Muscle layer of colon (tissue), 2 donors: ENCODE data around the gene NPAS3.

Source experiments
- H3K27ac ChIP-seq: one replicate; pipeline ENCODE4 v1.7.0; 2013; ENCODE audit warnings: low read depth, mild to moderate bottlenecking, low read length, moderate library complexity
- H3K27me3 ChIP-seq, 2 donors: one replicate each; pipeline ENCODE4 v1.7.0; 2013; ENCODE audit warnings: low read length in 2 of 2, mild to moderate bottlenecking in 2 of 2; ENCODE audit not compliant: insufficient read depth in 2 of 2, control insufficient read depth in 1 of 2
- H3K36me3 ChIP-seq: one replicate; pipeline ENCODE4 v1.7.0; 2013; ENCODE audit warnings: mild to moderate bottlenecking, low read length; ENCODE audit not compliant: insufficient read depth
- H3K4me1 ChIP-seq: one replicate; pipeline ENCODE4 v1.7.0; 2013; ENCODE audit warnings: mild to moderate bottlenecking, low read length; ENCODE audit not compliant: insufficient read depth
- H3K4me3 ChIP-seq, 2 donors: one replicate each; pipeline ENCODE4 v1.7.0; 2013; ENCODE audit warnings: low read length in 2 of 2, low read depth in 1 of 2, mild to moderate bottlenecking in 1 of 2, moderate library complexity in 1 of 2
- H3K9ac ChIP-seq: one replicate; pipeline ENCODE4 v1.7.0; 2013; ENCODE audit warnings: low read length
- H3K9me3 ChIP-seq: one replicate; pipeline ENCODE4 v1.7.0; 2013; ENCODE audit warnings: mild to moderate bottlenecking, low read length
- donor health status: abdominal sarcoma.
- donor health status: Adenocarcinoma of cecum.

Gene NPAS3

GRCh38 chr14:33568935-33569579 lies 630.4 kb downstream of the NPAS3 start:
- H3K27ac ChIP-seq, result no peak overlapping the region
- no peak overlapping the region for H3K4me3 ChIP-seq
- H3K9me3 ChIP-seq, result no peaks in the 10 kb centered on the region
- no peaks in the 10 kb centered on the region for H3K36me3 ChIP-seq
- no peaks in the 10 kb centered on the region for H3K27me3 ChIP-seq
- H3K9ac ChIP-seq, result no peak overlapping the region
- H3K4me1 ChIP-seq, result peaks cover 10% of the 10 kb centered on the region

GRCh38 chr14:33569821-33570687 lies 631.4 kb downstream of the NPAS3 start:
- H3K9ac ChIP-seq, result no peak overlapping the region
- H3K4me1 ChIP-seq, result peaks cover 10% of the 10 kb centered on the region
- H3K4me3 ChIP-seq, result no peak overlapping the region
- H3K36me3 ChIP-seq, result no peaks in the 10 kb centered on the region
- H3K9me3 ChIP-seq, result no peaks in the 10 kb centered on the region
- no peaks in the 10 kb centered on the region for H3K27me3 ChIP-seq
- no peak overlapping the region for H3K27ac ChIP-seq

- Histone ChIP-seq H3K36me3 (no peaks in the 10 kb centered on the region), H3K9me3 (no peaks in the 10 kb centered on the region), H3K4me1 (peaks cover 10% of the 10 kb centered on the region), H3K27me3 (no peaks in the 10 kb centered on the region), H3K9ac (no peak overlapping the region), H3K27ac (no peak overlapping the region), H3K4me3 (no peak overlapping the region)
Observed at GRCh38 chr14:33570694-33571310, 632.1 kb downstream of the NPAS3 start.

- Histone ChIP-seq H3K27ac (no peak overlapping the region), H3K4me1 (peaks cover 10% of the 10 kb centered on the region), H3K36me3 (no peaks in the 10 kb centered on the region), H3K9ac (no peak overlapping the region), H3K9me3 (no peaks in the 10 kb centered on the region), H3K27me3 (no peaks in the 10 kb centered on the region), H3K4me3 (no peak overlapping the region)
Observed at GRCh38 chr14:33573301-33573880, 634.7 kb downstream of the NPAS3 start.

- Histone ChIP-seq H3K4me1 (peaks cover 7% of the 10 kb centered on the region), H3K9me3 (no peaks in the 10 kb centered on the region), H3K9ac (no peak overlapping the region), H3K36me3 (no peaks in the 10 kb centered on the region), H3K27me3 (no peaks in the 10 kb centered on the region), H3K27ac (no peak overlapping the region), H3K4me3 (no peak overlapping the region)
Observed at GRCh38 chr14:33576014-33576413, 637.3 kb downstream of the NPAS3 start.

GRCh38 chr14:33578461-33579216 lies 640.0 kb downstream of the NPAS3 start:
- Histone ChIP-seq H3K36me3 (no peaks in the 10 kb centered on the region), H3K4me1 (no peaks in the 10 kb centered on the region), H3K27me3 (no peaks in the 10 kb centered on the region), H3K9ac (no peak overlapping the region), H3K27ac (no peak overlapping the region), H3K9me3 (no peaks in the 10 kb centered on the region), H3K4me3 (no peak overlapping the region)

- Histone ChIP-seq H3K36me3 (no peaks in the 10 kb centered on the region), H3K4me1 (no peaks in the 10 kb centered on the region), H3K4me3 (no peak overlapping the region), H3K27me3 (no peaks in the 10 kb centered on the region), H3K27ac (no peak overlapping the region), H3K9ac (no peak overlapping the region), H3K9me3 (no peaks in the 10 kb centered on the region)
Observed at GRCh38 chr14:33580231-33580749, 641.6 kb downstream of the NPAS3 start.

GRCh38 chr14:33580841-33581240 lies 642.2 kb downstream of the NPAS3 start:
- Histone ChIP-seq H3K27me3 (no peaks in the 10 kb centered on the region), H3K27ac (no peak overlapping the region), H3K4me1 (no peaks in the 10 kb centered on the region), H3K9me3 (no peaks in the 10 kb centered on the region), H3K36me3 (no peaks in the 10 kb centered on the region), H3K4me3 (no peak overlapping the region), H3K9ac (no peak overlapping the region)

GRCh38 chr14:33584697-33585096 lies 646.0 kb downstream of the NPAS3 start:
- H3K9me3 ChIP-seq, result no peaks in the 10 kb centered on the region
- H3K36me3 ChIP-seq, result no peaks in the 10 kb centered on the region
- H3K9ac ChIP-seq, result no peak overlapping the region
- no peak overlapping the region for H3K27ac ChIP-seq
- H3K27me3 ChIP-seq, result no peaks in the 10 kb centered on the region
- H3K4me1 ChIP-seq, result no peaks in the 10 kb centered on the region
- H3K4me3 ChIP-seq, result no peak overlapping the region

GRCh38 chr14:33586806-33587205 lies 648.1 kb downstream of the NPAS3 start:
- no peak overlapping the region for H3K4me3 ChIP-seq
- no peaks in the 10 kb centered on the region for H3K9me3 ChIP-seq
- no peaks in the 10 kb centered on the region for H3K4me1 ChIP-seq
- H3K27ac ChIP-seq, result no peak overlapping the region
- no peak overlapping the region for H3K9ac ChIP-seq
- H3K27me3 ChIP-seq, result no peaks in the 10 kb centered on the region
- no peaks in the 10 kb centered on the region for H3K36me3 ChIP-seq

GRCh38 chr14:33587791-33588190 lies 649.1 kb downstream of the NPAS3 start:
- Histone ChIP-seq H3K4me3 (no peak overlapping the region), H3K36me3 (no peaks in the 10 kb centered on the region), H3K27ac (no peak overlapping the region), H3K9ac (no peak overlapping the region), H3K27me3 (no peaks in the 10 kb centered on the region), H3K4me1 (no peaks in the 10 kb centered on the region), H3K9me3 (no peaks in the 10 kb centered on the region)
